Calu3 (cell line): ENCODE results near the gene C5orf15. TPM values are rescaled to one million over a fixed set of nuclear protein-coding genes. Genes with fewer than 3 reads are reported as not detected.

Experiments
- BruUV-seq: library from RNA; stranded (reverse); fragments of 400-500 nt; replicated peaks from 2 replicates; lab custom pipeline; 2021; lab: Mats Ljungman, UMichigan
- CTCF ChIA-PET: fragments of 300-600 bp; sonication (Branson Sonifier 250); formaldehyde crosslinking; loops from one replicate; lab custom pipeline; 2022; ENCODE audit warnings: antibody characterized with exemption; lab: Charles Lee
- DNase-seq: peaks from one replicate; pipeline ENCODE4 v3.0.0; 2022
- H3K27ac Mint-ChIP-seq: one replicate; pipeline ENCODE4 v1.8.0; 2022; ENCODE audit warnings: mixed read lengths; ENCODE audit not compliant: unreplicated experiment
- H3K27me3 Mint-ChIP-seq: one replicate; pipeline ENCODE4 v1.8.0; 2022; ENCODE audit warnings: mixed read lengths; ENCODE audit not compliant: unreplicated experiment
- H3K36me3 Mint-ChIP-seq: one replicate; pipeline ENCODE4 v1.8.0; 2022; ENCODE audit warnings: mild to moderate bottlenecking, moderate library complexity, mixed read lengths; ENCODE audit not compliant: insufficient read depth, unreplicated experiment
- H3K4me1 Mint-ChIP-seq: one replicate; pipeline ENCODE4 v1.8.0; 2022; ENCODE audit warnings: mild to moderate bottlenecking, low read depth, mixed read lengths; ENCODE audit not compliant: unreplicated experiment
- H3K4me3 Mint-ChIP-seq: one replicate; pipeline ENCODE4 v1.8.0; 2022; ENCODE audit warnings: mild to moderate bottlenecking, low read depth, moderate library complexity, mixed read lengths; ENCODE audit not compliant: unreplicated experiment
- H3K9me3 Mint-ChIP-seq: one replicate; pipeline ENCODE4 v1.8.0; 2022; ENCODE audit warnings: low read depth, mixed read lengths; ENCODE audit not compliant: unreplicated experiment
- CTCF ChIP-seq: fragments of 200-600 bp; IDR thresholded peaks from one replicate; pipeline ENCODE4 v1.8.0; 2022; ENCODE audit warnings: antibody characterized with exemption; ENCODE audit not compliant: unreplicated experiment
- intact Hi-C: fragments of 100-400 bp; cut with micrococcal nuclease; formaldehyde crosslinking; loops from one replicate; pipeline ENCODE4 v1.10.0; 2022; ENCODE audit not compliant: unreplicated experiment
- total RNA-seq: library from RNA; stranded (reverse); gene quantifications from 2 replicates; pipeline ENCODE4 v1.2.3, GENCODE V29; 2022

The C5orf15 gene
- total RNA-seq, 1 experiment from 2014 or later = 104 TPM

GRCh38 chr5:133995341-133995740 is 26.9 kb upstream of the C5orf15 start:
- no TSS peak for BruUV-seq
- H3K4me1 Mint-ChIP-seq = peaks cover 72% of the 10 kb centered on the region
- no peaks in the 10 kb centered on the region for H3K27me3 Mint-ChIP-seq
- peak overlapping the region; percentile 31 for H3K4me3 Mint-ChIP-seq
- intact Hi-C loops = no loop called here
- H3K27ac Mint-ChIP-seq = peak overlapping the region; percentile 45
- TF ChIP-seq CTCF = no peak
- DNase-seq = no peak
- H3K9me3 Mint-ChIP-seq = no peaks in the 10 kb centered on the region
- CTCF ChIA-PET = interaction anchor here (0.6 to 2.1 kb wide), 2 partner anchors 26 to 85 kb away, joined by 3 to 6 read pairs; no protein-coding TSS in a partner anchor
- H3K36me3 Mint-ChIP-seq = peaks cover 26% of the 10 kb centered on the region

- intact Hi-C loops = no loop called here
- Mint-ChIP-seq H3K9me3 (no peaks in the 10 kb centered on the region), H3K27ac (peak overlapping the region; percentile 45), H3K27me3 (no peaks in the 10 kb centered on the region), H3K36me3 (peaks cover 30% of the 10 kb centered on the region), H3K4me1 (peaks cover 69% of the 10 kb centered on the region), H3K4me3 (peak overlapping the region; percentile 31)
- CTCF ChIA-PET = interaction anchor here (0.6 kb wide), 1 partner anchor 86 kb away, joined by 3 read pairs; no protein-coding TSS in a partner anchor
- BruUV-seq = no TSS peak
- no peak for TF ChIP-seq CTCF
- DNase-seq = no peak
These were observed 26.5 kb upstream of the C5orf15 start for GRCh38 chr5:133994990-133995333.

- TF ChIP-seq CTCF = no peak
- DNase-seq = no peak
- intact Hi-C loops = no loop called here
- Mint-ChIP-seq H3K36me3 (peaks cover 35% of the 10 kb centered on the region), H3K27ac (peak overlapping the region; percentile 45), H3K4me3 (peak overlapping the region; percentile 31), H3K9me3 (no peaks in the 10 kb centered on the region), H3K4me1 (peaks cover 63% of the 10 kb centered on the region), H3K27me3 (no peaks in the 10 kb centered on the region)
- BruUV-seq = no TSS peak
- CTCF ChIA-PET = no interaction called here
These were observed 26.0 kb upstream of the C5orf15 start for GRCh38 chr5:133994297-133994989.

GRCh38 chr5:133993185-133993936 is 24.9 kb upstream of the C5orf15 start:
- H3K27ac Mint-ChIP-seq = no peak overlapping the region

More at GRCh38 chr5:133993185-133993936, 24.9 kb upstream of the C5orf15 start:
- no peak for TF ChIP-seq CTCF
- no peak for DNase-seq
- Mint-ChIP-seq H3K4me1 (peaks cover 53% of the 10 kb centered on the region), H3K4me3 (peak overlapping the region; percentile 14), H3K9me3 (no peaks in the 10 kb centered on the region), H3K36me3 (peaks cover 46% of the 10 kb centered on the region), H3K27me3 (no peaks in the 10 kb centered on the region)
- intact Hi-C loops = loop anchor here (1.0 kb wide), 1 partner anchor 9 kb away; no protein-coding TSS in a partner anchor
- CTCF ChIA-PET = interaction anchor here (0.9 to 1.4 kb wide), 5 partner anchors 10 to 33 kb away, joined by 3 to 4 read pairs (median 3); no protein-coding TSS in a partner anchor
- no TSS peak for BruUV-seq
